Endothelial cell of umbilical vein (primary cell): ENCODE results near the gene PSMC1. TPM values are rescaled to one million over a fixed set of nuclear protein-coding genes. Genes with fewer than 3 reads are reported as not detected.

Experiments
- BruUV-seq: library from RNA; stranded (reverse); fragments of 400-500 nt; replicated peaks from 2 replicates; lab custom pipeline; 2021; lab: Mats Ljungman, UMichigan
- CTCF ChIA-PET: fragments of 300-600, 350-600 bp; sonication (Branson Sonifier 250); formaldehyde crosslinking; loops from one replicate; lab custom pipeline; 2021; ENCODE audit warnings: antibody characterized with exemption, inconsistent platforms; lab: Charles Lee
- POLR2A ChIA-PET: fragments of 300-600, 350-600 bp; sonication (Branson Sonifier 250); formaldehyde crosslinking; loops from one replicate; lab custom pipeline; 2021; ENCODE audit warnings: antibody characterized with exemption, inconsistent platforms; lab: Charles Lee
- DNase-seq: peaks from one replicate; pipeline ENCODE4 v3.0.0-alpha.2; 2011; ENCODE audit warnings: low read depth, low spot score
- FAIRE-seq: peaks from 2 replicates; lab custom pipeline; 2011; peaks lifted over from hg19 to GRCh38; lab: Jason Lieb, UNC
- H2AFZ ChIP-seq: 2 replicates; pipeline ENCODE4 v1.6.0; 2012; ENCODE audit warnings: low read depth, low read length, control low read depth, inconsistent platforms
- H3K27ac ChIP-seq: 2 replicates; pipeline ENCODE4 v1.5.1; 2011; ENCODE audit warnings: low read depth, mild to moderate bottlenecking, control low read depth, low read length, moderate library complexity; ENCODE audit not compliant: insufficient read depth
- H3K27me3 ChIP-seq, 2 experiments: 2 replicates each; pipeline versions ENCODE4 v1.6.0 to v1.6.1; 2011; ENCODE audit warnings: low read length in 2 of 2, mixed read lengths in 1 of 2; ENCODE audit not compliant: control insufficient read depth in 2 of 2, insufficient read depth in 2 of 2
- H3K36me3 ChIP-seq, 2 experiments: 2 replicates in 1 of 2; 3 replicates in 1 of 2; pipeline ENCODE4 v1.5.1; 2011; ENCODE audit warnings: low read length in 2 of 2, mild to moderate bottlenecking in 1 of 2, moderate library complexity in 1 of 2; ENCODE audit not compliant: control insufficient read depth in 2 of 2, insufficient read depth in 2 of 2; ENCODE audit errors: extremely low read depth in 1 of 2
- H3K4me1 ChIP-seq: 3 replicates; pipeline ENCODE4 v1.5.1; 2011; ENCODE audit warnings: mild to moderate bottlenecking, low read length; ENCODE audit not compliant: control insufficient read depth, insufficient read depth; ENCODE audit errors: extremely low read depth
- H3K4me2 ChIP-seq: 2 replicates; pipeline ENCODE4 v1.6.1; 2011; ENCODE audit warnings: low read length, control low read depth, mixed read lengths; ENCODE audit not compliant: insufficient read depth
- H3K4me3 ChIP-seq, 3 experiments: fragments of 200-600 bp in 1 of 3; sonication (generic), shearing (Covaris generic) in 1 of 3; replicated peaks in 1 of 3; 2 replicates each; pipeline ENCODE4 v1.5.1; 2011 to 2016; ENCODE audit warnings: control low read depth in 3 of 3, low read length in 3 of 3, mild to moderate bottlenecking in 2 of 3, inconsistent platforms in 1 of 3, low read depth in 1 of 3, moderate library complexity in 1 of 3; ENCODE audit not compliant: insufficient read depth in 1 of 3
- H3K79me2 ChIP-seq: 2 replicates; pipeline ENCODE4 v1.6.0; 2012; ENCODE audit warnings: low read length, inconsistent platforms; ENCODE audit not compliant: control insufficient read depth, insufficient read depth
- H3K9ac ChIP-seq: replicated peaks from 2 replicates; pipeline ENCODE3; 2011; ENCODE audit warnings: low read length, control low read depth; ENCODE audit not compliant: insufficient read depth; ENCODE audit errors: extremely low read depth
- H3K9me1 ChIP-seq: replicated peaks from 3 replicates; pipeline ENCODE4 v1.6.0; 2011; ENCODE audit warnings: mild to moderate bottlenecking, low read length; ENCODE audit not compliant: control insufficient read depth, insufficient read depth; ENCODE audit errors: extremely low read depth
- H3K9me3 ChIP-seq: replicated peaks from 2 replicates; pipeline ENCODE4 v1.5.1; 2012; ENCODE audit warnings: low read length, inconsistent platforms; ENCODE audit not compliant: control insufficient read depth, insufficient read depth
- H4K20me1 ChIP-seq: replicated peaks from 2 replicates; pipeline ENCODE3; 2011; ENCODE audit warnings: mild to moderate bottlenecking, low read length; ENCODE audit not compliant: control insufficient read depth, insufficient read depth; ENCODE audit errors: extremely low read depth
- CTCF ChIP-seq, 2 donors: IDR thresholded peaks; 1 replicate in 1 of 2; 2 replicates in 1 of 2; pipeline ENCODE4 v1.5.1; 2011; ENCODE audit warnings: low read length in 2 of 2, mild to moderate bottlenecking in 2 of 2, moderate library complexity in 2 of 2, control low read depth in 1 of 2, inconsistent platforms in 1 of 2, low read depth in 1 of 2; ENCODE audit not compliant: insufficient read depth in 1 of 2; ENCODE audit errors: extremely low read depth in 1 of 2
- FOS ChIP-seq: IDR thresholded peaks from 2 replicates; pipeline ENCODE4 v1.6.1; 2011; ENCODE audit warnings: mild to moderate bottlenecking, low read length, moderate library complexity, borderline replicate concordance; ENCODE audit not compliant: insufficient read depth
- MAX ChIP-seq: IDR thresholded peaks from 2 replicates; pipeline ENCODE4 v1.6.1; 2011; ENCODE audit not compliant: insufficient read depth, insufficient read length
- MYC ChIP-seq: IDR thresholded peaks from one replicate; pipeline ENCODE4 v1.6.1; 2011; ENCODE audit warnings: mild to moderate bottlenecking, low read depth, low read length
- POLR2AphosphoS5 ChIP-seq: IDR thresholded peaks from 2 replicates; pipeline ENCODE4 v1.6.1; 2012; ENCODE audit warnings: low read depth, mild to moderate bottlenecking, control low read depth, low read length, moderate library complexity; ENCODE audit not compliant: insufficient read depth
- dilution Hi-C: fragments of 300-500 bp; cut with MboI; formaldehyde crosslinking; loops from one replicate; pipeline ENCODE4 v1.15.0; 2019; ENCODE audit warnings: low sequenced_read_pairs; ENCODE audit not compliant: extremely low pct_ligation_motif_present
- intact Hi-C: fragments of 100-400 bp; cut with micrococcal nuclease; formaldehyde crosslinking; loops from one replicate; pipeline ENCODE4 v1.10.0; 2022
- polyA plus RNA-seq, 4 experiments: library from polyadenylated mRNA; depleted of rRNA in 3 of 4; stranded (reverse) in 3 of 4; unstranded in 1 of 4; fragments of >200 nt; gene quantifications; 2 replicates each; pipeline versions ENCODE4 v1.2.1 to v1.2.3, GENCODE V29; 2011 to 2012; ENCODE audit warnings: missing spikeins in 1 of 4
- total RNA-seq: library from RNA; stranded (reverse); gene quantifications from 2 replicates; pipeline ENCODE4 v1.2.3, GENCODE V29; 2021

Gene PSMC1
- total and polyA plus RNA-seq, 2 donors (not counting 3 experiments of a cell fraction or from before 2014, with no cell fraction given) = 77.4 to 129 TPM

- no peaks in the 10 kb centered on the region for H3K27me3 ChIP-seq
- H3K4me2 ChIP-seq = no peak overlapping the region
- no peaks in the 10 kb centered on the region for H4K20me1 ChIP-seq
- H3K4me1 ChIP-seq = peaks cover 34% of the 10 kb centered on the region
- H3K27ac ChIP-seq = peak overlapping the region; percentile 87
- dilution Hi-C loops = no loop called here
- TF ChIP-seq MAX = no peak
- peak; percentile 9 for TF ChIP-seq POLR2AphosphoS5
- TF ChIP-seq FOS = no peak
- peak; percentile 6 to 21 for TF ChIP-seq CTCF (IDR thresholded peaks at IDR 0.05; ENCODE audit: extremely low read depth in 1 of 2, insufficient read depth in 1 of 2, low read depth in 1 of 2, low read length in 2 of 2)
- no peak for TF ChIP-seq MYC
- DNase-seq (no peak), FAIRE-seq (no peak)
- no peak overlapping the region for H3K9ac ChIP-seq
- intact Hi-C loops = no loop called here
- peaks cover 2% of the 10 kb centered on the region for H3K79me2 ChIP-seq
- no peak overlapping the region for H2AFZ ChIP-seq
- no TSS peak for BruUV-seq
- H3K36me3 ChIP-seq = peaks cover 22 to 27% of the 10 kb centered on the region in 2 experiments
- no peak overlapping the region for H3K4me3 ChIP-seq
- CTCF ChIA-PET = interaction anchor here (1.2 kb wide), 1 partner anchor 16 kb away, joined by 3 read pairs; no protein-coding TSS in a partner anchor
- no peaks in the 10 kb centered on the region for H3K9me3 ChIP-seq
- no peaks in the 10 kb centered on the region for H3K9me1 ChIP-seq
- POLR2A ChIA-PET = no interaction called here
Observed at GRCh38 chr14:90274019-90274418, 17.7 kb downstream of the PSMC1 start.
